AG04449 (cell line): ENCODE data around the gene MAP3K8.

Experiments
- CTCF ChIA-PET: fragments of 350-600 bp; formaldehyde crosslinking; extraction: SDS; loops from one replicate; lab custom pipeline; 2021; ENCODE audit warnings: antibody characterized with exemption; lab: Yijun Ruan, JAX
- POLR2A ChIA-PET: fragments of 400-600, 350-600 bp; formaldehyde crosslinking; extraction: SDS; loops from one replicate; lab custom pipeline; 2020; ENCODE audit warnings: antibody characterized with exemption, inconsistent platforms; lab: Yijun Ruan, JAX
- DNase-seq: peaks from one replicate; pipeline ENCODE4 v3.0.0-alpha.2; 2010; ENCODE audit warnings: low read depth, low spot score
- H3K4me3 ChIP-seq: 2 replicates; pipeline ENCODE4 v1.5.1; 2011; ENCODE audit warnings: low read depth, mild to moderate bottlenecking, control low read depth, low read length
- TF ChIP-seq, protein P1 (sequence below): IDR thresholded peaks from one replicate; pipeline ENCODE4 v1.5.1; 2011; ENCODE audit warnings: mild to moderate bottlenecking, moderate library complexity, low read length, control low read depth, inconsistent platforms; ENCODE audit not compliant: insufficient read depth; ENCODE audit errors: missing control alignments

The MAP3K8 gene

DNA sequence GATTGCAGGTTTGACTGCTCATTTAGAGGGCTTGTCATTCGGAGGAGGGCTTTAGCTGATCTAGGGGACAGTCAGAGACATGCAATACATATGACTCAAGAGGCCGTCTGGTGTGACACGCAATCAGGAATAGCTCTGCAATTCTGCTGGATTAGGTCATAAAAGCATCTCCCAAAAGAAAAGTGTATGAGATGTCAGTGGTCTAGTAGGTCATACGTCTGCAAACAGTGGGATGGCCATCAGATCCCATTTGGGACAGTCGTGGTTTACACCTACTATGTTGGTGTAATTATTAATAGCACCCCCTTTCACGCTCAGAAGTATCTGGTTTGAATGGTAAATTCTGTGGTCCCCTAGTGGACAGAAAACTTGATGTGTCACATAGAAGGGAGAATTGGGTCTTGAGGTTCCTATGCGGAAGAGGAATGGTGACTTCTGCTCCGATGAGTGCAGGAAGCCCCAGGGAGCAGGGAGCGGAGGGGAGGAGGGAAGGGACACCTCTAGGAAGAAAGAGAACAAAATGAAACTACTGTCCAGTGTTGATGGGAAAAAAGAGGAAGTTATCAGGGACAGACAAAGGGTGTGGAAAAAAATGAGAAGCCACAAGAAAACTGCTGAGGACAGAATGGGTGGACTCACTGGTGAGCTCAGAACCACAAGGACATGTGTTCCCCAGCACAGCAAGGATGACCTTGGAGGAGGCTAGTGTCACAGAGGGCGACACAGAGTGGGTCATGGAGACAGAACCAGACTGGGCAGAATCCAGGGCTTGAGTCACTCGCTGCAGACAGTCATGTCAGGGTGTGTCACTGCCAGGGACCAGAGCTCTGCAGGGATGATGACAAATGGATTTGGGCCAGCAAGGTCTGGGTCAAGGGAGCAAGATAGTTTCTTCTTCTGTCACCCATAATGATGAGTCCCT, 59.9 kb downstream of the MAP3K8 start:
- ChIA-PET CTCF (interaction anchor here (0.8 to 1.2 kb wide), 2 partner anchors 21 to 88 kb away, joined by 3 read pairs; no protein-coding TSS in a partner anchor), POLR2A (no interaction called here)
- no peak overlapping the region for H3K4me3 ChIP-seq
- peak; percentile 9 for DNase-seq
- TF ChIP-seq, protein P1, sequence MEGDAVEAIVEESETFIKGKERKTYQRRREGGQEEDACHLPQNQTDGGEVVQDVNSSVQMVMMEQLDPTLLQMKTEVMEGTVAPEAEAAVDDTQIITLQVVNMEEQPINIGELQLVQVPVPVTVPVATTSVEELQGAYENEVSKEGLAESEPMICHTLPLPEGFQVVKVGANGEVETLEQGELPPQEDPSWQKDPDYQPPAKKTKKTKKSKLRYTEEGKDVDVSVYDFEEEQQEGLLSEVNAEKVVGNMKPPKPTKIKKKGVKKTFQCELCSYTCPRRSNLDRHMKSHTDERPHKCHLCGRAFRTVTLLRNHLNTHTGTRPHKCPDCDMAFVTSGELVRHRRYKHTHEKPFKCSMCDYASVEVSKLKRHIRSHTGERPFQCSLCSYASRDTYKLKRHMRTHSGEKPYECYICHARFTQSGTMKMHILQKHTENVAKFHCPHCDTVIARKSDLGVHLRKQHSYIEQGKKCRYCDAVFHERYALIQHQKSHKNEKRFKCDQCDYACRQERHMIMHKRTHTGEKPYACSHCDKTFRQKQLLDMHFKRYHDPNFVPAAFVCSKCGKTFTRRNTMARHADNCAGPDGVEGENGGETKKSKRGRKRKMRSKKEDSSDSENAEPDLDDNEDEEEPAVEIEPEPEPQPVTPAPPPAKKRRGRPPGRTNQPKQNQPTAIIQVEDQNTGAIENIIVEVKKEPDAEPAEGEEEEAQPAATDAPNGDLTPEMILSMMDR: no peak

DNA sequence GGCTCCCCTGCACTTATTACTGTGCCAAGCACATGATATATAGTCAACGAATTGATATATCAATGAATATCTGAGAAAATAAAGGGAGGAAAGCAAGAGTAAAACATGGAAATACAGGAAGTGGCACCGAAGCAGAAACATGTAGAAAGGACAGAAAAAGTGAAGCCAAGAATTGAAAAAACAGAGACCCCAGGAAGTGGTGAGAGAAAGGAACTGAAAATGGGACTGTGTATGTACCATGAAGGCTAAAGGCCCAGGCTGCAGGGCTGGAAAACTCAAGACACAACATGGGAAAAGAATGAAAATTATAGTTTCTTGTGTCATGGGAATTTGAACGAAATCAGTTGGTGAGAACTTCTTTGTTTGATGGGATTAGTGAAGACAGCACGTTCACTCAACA, 60.6 kb downstream of the MAP3K8 start:
- POLR2A ChIA-PET: no interaction called here
- DNase-seq: no peak
- no peak overlapping the region for H3K4me3 ChIP-seq
- CTCF ChIA-PET: no interaction called here
- TF ChIP-seq, protein P1: no peak

DNA sequence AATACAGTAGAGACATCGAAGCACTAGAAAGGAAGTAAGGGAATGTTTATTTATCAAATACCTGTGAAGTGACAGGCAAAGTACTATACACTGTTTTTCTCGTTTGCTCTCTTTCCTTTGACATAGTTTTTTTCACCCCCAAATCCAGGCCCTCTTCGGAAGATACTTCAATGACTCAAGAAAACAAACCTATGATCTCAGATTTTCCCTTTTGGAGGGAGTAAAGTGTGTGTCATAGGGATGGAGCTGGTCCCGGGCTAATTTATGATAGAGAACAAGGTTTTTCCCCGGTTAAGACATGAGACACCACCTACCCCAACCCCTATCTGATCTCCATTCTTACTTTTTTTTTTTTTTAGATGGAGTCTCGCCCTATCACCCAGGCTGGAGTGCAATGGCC, 61.7 kb downstream of the MAP3K8 start:
- ChIA-PET CTCF (interaction anchor here (0.7 kb wide), 1 partner anchor 10 kb away, joined by 3 read pairs; no protein-coding TSS in a partner anchor), POLR2A (no interaction called here)
- DNase-seq: no peak
- TF ChIP-seq, protein P1: no peak
- H3K4me3 ChIP-seq: no peak overlapping the region

DNA sequence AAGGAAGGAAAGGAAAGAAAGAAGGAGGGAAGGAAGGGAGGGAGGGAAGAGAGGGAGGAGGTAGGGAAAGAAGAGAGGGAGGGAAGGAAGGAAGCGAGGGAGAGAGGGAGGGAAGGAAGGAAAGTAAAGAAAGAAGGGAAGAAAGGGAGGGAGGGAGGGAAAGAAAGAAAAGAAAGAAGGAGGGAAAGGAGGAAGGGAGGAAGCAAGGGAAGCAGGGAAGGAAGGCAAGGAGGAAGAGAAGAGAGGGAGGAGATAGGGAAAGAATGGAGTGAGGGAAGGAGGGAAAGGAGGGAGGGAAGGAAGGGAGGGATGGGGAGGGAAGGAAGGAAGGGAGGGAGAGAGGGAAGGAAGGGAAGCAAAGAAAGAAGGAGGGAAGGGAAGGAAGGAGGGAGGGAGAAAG, 65.8 kb downstream of the MAP3K8 start:
- no peak for DNase-seq
- TF ChIP-seq, protein P1: no peak
- POLR2A ChIA-PET: no interaction called here
- H3K4me3 ChIP-seq: no peak overlapping the region
- CTCF ChIA-PET: no interaction called here

DNA sequence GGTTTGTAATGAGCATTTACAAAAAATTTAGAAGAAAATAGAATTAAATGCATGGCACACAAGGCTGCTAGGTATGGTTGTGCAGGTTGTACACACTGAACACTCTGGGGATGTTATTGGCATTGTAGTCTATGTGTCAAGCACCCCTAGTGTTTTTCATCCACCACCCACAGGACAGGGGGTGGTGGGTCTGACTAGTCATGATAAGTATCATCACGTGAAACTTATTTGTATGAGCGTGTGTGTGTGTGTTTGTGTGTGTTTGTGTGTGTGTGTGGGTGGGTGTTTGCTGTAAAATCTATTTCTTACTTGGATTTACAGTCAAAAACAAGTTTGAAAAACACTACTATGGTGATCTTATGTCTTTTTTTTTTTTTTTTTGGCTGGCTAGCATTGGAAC, 66.5 kb downstream of the MAP3K8 start:
- H3K4me3 ChIP-seq: no peak overlapping the region
- TF ChIP-seq, protein P1: no peak
- ChIA-PET CTCF (interaction anchor here (1.0 kb wide), 2 partner anchors 9 to 86 kb away, joined by 3 read pairs; no protein-coding TSS in a partner anchor), POLR2A (interaction anchor here (0.7 kb wide), 1 partner anchor 67 kb away, joined by 3 read pairs; no protein-coding TSS in a partner anchor)
- DNase-seq: no peak

DNA sequence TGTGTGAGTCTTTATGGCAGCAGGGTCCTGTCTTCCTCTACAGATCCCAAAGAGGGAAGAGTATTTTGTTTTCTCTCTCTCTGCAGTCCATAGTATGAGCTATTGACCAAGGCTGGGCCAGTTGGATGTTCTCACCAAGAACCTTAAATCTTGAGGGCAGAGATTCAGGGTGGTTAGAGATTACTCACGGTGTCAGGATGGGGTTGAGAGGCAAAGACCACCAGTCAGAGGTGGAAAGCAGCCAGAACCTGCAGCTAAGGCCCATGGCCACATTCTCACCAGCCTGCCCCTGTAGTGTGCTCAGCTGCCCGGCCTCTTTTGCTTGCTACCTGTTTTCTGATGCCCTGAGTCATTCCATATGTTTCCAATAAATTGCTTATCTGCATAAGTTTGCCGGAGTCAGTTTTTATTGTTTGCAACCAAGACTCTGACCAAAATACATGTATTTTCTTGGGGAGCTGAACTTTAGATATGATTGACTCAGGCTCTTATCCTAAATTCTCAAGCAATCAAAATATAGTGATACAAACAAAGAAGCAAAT, 67.0 kb downstream of the MAP3K8 start:
- ChIA-PET POLR2A (interaction anchor here (0.7 kb wide), 1 partner anchor 68 kb away, joined by 3 read pairs; no protein-coding TSS in a partner anchor), CTCF (interaction anchor here (1.0 kb wide), 2 partner anchors 9 to 87 kb away, joined by 3 read pairs; no protein-coding TSS in a partner anchor)
- TF ChIP-seq, protein P1: no peak
- DNase-seq: no peak
- no peak overlapping the region for H3K4me3 ChIP-seq
